Measurements from ENCODE around the gene ANP32D. TPM values are rescaled to one million over a fixed set of nuclear protein-coding genes. Genes with fewer than 3 reads are reported as not detected.

The ANP32D gene
- total and polyA plus RNA-seq, 3 donors from 2014 or later = 0.71 TPM; not detected in 2

Other genes starting within 250 kb of the ANP32D start
- gene ZNF641, start 121.6 kb upstream of the ANP32D start, total RNA-seq = 10 to 100 TPM; 40.1 to 53.3 TPM
- gene ZNF641, start 121.6 kb upstream of the ANP32D start, polyA plus RNA-seq (ENCODE audit: insufficient read depth, low read depth, low replicate concordance) = 27.2 TPM
- 10 to 100 TPM; 22.3 to 77.1 TPM for gene C12orf54, start 9.9 kb downstream of the ANP32D start, total RNA-seq
- gene C12orf54, start 9.9 kb downstream of the ANP32D start, polyA plus RNA-seq (ENCODE audit: insufficient read depth, low read depth, low replicate concordance) = 111 TPM
- not detected for gene OR8S1, start 53.1 kb downstream of the ANP32D start, total RNA-seq
- not detected for gene OR8S1, start 53.1 kb downstream of the ANP32D start, polyA plus RNA-seq (ENCODE audit: insufficient read depth, low read depth, low replicate concordance)
- 1 to 10 TPM; 3.8 to 5.2 TPM for gene LALBA, start 97.5 kb downstream of the ANP32D start, total RNA-seq
- gene LALBA, start 97.5 kb downstream of the ANP32D start, polyA plus RNA-seq (ENCODE audit: insufficient read depth, low read depth, low replicate concordance) = 4.7 TPM
- gene KANSL2, start 209.7 kb downstream of the ANP32D start, total RNA-seq = 10 to 100 TPM; 84.8 to 98.4 TPM
- 57.0 TPM for gene KANSL2, start 209.7 kb downstream of the ANP32D start, polyA plus RNA-seq (ENCODE audit: insufficient read depth, low read depth, low replicate concordance)
- gene CCNT1, start 244.1 kb downstream of the ANP32D start, total RNA-seq = 10 to 100 TPM; 50.2 to 53.5 TPM
- gene CCNT1, start 244.1 kb downstream of the ANP32D start, polyA plus RNA-seq (ENCODE audit: insufficient read depth, low read depth, low replicate concordance) = 42.0 TPM